Forelimb muscle (tissue), 1 donor: Measurements from ENCODE around the gene POU2F1. TPM values are rescaled to one million over a fixed set of nuclear protein-coding genes. Genes with fewer than 3 reads are reported as not detected.

Experiments used
- DNase-seq: peaks from one replicate; pipeline ENCODE4 v3.0.0-alpha.2; 2013; ENCODE audit warnings: low read depth
- polyA plus RNA-seq: library from polyadenylated mRNA; unstranded; fragments of 120-200 nt; gene quantifications from one replicate; pipeline ENCODE4 v1.2.1, GENCODE V29; 2013; ENCODE audit not compliant: insufficient read length

POU2F1 gene
- polyA plus RNA-seq, 1 donor, result 5.5 TPM

DNA sequence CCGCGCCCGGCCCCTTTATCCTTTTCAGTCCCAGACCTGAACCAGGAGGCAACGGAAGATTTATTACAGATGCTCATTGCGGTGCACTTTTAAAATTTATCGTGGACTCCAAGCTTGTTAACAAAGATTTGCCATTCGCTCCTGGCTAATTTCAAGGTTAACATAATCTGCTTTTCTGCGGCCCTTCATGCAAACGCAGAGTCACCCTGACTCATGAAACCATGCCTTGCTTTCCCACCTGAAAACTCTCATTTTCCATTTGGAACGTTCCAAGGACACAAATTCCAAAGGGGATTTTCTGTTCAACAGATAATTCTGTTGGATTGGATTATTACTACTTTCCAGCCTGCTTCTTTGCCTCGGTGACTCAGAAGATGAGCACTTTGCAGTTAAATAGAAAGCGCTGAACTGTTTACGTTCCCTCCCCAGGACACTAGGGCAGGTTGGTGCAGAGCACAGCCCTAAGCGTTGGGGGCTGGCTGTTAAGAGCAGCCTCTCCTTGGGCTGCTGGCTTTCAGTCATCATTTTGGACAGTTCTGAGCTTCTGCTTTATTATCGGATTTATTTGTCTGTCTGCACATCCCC is 246.5 kb downstream of the POU2F1 start:
- no peak for DNase-seq

DNA sequence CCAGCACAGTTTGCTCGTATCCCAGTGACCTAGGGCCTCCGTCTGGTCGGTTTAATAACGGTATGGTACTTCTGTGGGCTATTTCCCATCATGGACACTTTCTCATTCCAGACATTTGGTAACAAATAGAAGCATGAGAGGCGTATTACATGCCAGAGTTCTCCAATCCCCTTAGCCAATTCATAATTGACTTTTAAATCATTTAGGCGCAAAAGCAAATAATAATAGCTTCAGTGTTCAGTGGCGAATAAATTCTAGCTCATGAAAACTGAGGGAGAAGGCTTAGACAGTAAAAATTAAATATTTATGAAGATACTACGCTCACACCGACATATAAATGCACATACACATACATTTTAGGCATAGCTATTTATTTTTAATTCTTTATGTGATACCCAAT is 247.1 kb downstream of the POU2F1 start:
- DNase-seq, result no peak

GRCh38 chr1:167469280-167469965 is 248.7 kb downstream of the POU2F1 start:
- DNase-seq, result no peak

GRCh38 chr1:167471568-167471967 is 250.9 kb downstream of the POU2F1 start:
- DNase-seq, result no peak

GRCh38 chr1:167472752-167473521 is 252.3 kb downstream of the POU2F1 start:
- DNase-seq, result no peak

DNA sequence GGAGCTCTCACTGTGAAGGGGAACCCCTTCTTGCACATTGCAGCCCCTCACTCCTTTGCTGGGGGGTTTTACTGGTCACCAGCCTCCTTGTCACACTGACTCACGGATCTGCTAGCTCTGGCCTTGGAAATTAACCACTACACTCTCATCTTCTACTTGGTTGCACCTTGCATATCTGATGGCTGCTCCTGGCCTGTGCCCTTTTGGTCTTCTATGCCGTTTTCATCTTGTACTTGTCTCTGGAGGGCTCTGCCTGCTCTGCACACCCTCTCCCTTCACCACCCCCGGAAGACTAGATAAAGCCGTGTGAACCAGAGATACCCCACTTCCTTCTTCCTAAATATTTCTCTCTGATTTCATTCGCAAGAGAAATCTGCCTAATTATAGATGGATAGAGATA is 253.1 kb downstream of the POU2F1 start:
- no peak for DNase-seq

GRCh38 chr1:167474191-167474641 is 253.5 kb downstream of the POU2F1 start:
- DNase-seq, result no peak

DNA sequence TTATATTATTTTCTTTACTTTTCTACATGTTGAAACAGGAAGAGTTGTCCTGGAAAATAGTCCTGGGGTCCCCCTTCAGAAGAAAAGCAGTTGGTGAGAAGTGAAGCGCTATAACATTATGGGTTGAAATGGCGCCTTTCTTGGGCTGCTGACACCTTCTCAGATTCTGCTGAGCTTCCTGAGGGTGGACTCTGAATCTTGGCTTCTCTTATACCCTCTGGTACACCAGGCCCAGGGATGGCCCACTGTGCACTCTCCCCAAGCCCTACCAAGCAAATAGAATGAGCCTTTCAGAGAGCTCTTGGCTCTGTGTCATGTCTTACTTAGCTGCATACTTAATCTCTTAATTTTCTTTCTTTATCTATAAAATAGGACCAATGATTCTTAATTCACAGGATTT is 255.4 kb downstream of the POU2F1 start:
- DNase-seq, result no peak

Other genes with a start within 250 kb of the POU2F1 start
- 2.5 TPM for gene ILDR2, start 245.3 kb upstream of the POU2F1 start, polyA plus RNA-seq
- 0.34 TPM for gene MAEL, start 231.6 kb upstream of the POU2F1 start, polyA plus RNA-seq
- 0.22 TPM for gene GPA33, start 130.5 kb upstream of the POU2F1 start, polyA plus RNA-seq
- gene STYXL2, start 126.8 kb upstream of the POU2F1 start, polyA plus RNA-seq, result 136 TPM